Activated naive CD4-positive, alpha-beta T cell treated with anti-CD3 and anti-CD28 coated beads, Interleukin-2, amount 50 U/mL, for 24 hours (primary cell): ENCODE results near the gene BAG5.

Source experiments
- H3K27ac Mint-ChIP-seq: one replicate; pipeline ENCODE4 v1.8.0; 2021; ENCODE audit warnings: mild to moderate bottlenecking, mixed read lengths
- H3K27me3 Mint-ChIP-seq: one replicate; pipeline ENCODE4 v1.8.0; 2021; ENCODE audit warnings: mixed read lengths
- H3K36me3 Mint-ChIP-seq: one replicate; pipeline ENCODE4 v1.8.0; 2021; ENCODE audit warnings: mixed read lengths
- H3K4me1 Mint-ChIP-seq: one replicate; pipeline ENCODE4 v1.8.0; 2021; ENCODE audit warnings: mixed read lengths
- H3K4me3 Mint-ChIP-seq: one replicate; pipeline ENCODE4 v1.8.0; 2021; ENCODE audit warnings: mild to moderate bottlenecking, mixed read lengths
- H3K9me3 Mint-ChIP-seq: one replicate; pipeline ENCODE4 v1.8.0; 2021; ENCODE audit warnings: mixed read lengths

The BAG5 gene

DNA sequence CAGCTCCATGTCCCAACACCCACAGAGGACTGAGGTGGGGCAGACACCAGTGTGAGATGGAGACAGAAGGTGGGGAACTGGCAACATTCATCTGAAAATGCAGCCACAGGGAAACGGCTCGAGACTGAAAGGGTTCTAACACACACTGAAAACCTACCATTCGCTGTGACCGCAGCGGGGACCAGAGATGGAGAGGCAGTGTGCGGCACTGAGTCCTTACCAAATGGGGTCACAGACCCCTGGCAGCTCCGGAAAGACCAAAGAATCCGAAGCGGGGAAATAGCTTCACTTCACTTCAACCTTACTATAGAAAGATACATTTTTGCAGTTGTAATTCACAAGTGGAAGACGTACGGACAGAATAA lies 9.6 kb downstream of the BAG5 start:
- peaks cover 1% of the 10 kb centered on the region for H3K36me3 Mint-ChIP-seq
- H3K9me3 Mint-ChIP-seq: no peaks in the 10 kb centered on the region
- no peak overlapping the region for H3K27ac Mint-ChIP-seq
- H3K27me3 Mint-ChIP-seq: no peaks in the 10 kb centered on the region
- peaks cover 22% of the 10 kb centered on the region for H3K4me1 Mint-ChIP-seq
- no peak overlapping the region for H3K4me3 Mint-ChIP-seq

- Mint-ChIP-seq H3K27ac (no peak overlapping the region), H3K27me3 (no peaks in the 10 kb centered on the region), H3K9me3 (no peaks in the 10 kb centered on the region), H3K36me3 (peaks cover 1% of the 10 kb centered on the region), H3K4me3 (no peak overlapping the region), H3K4me1 (peaks cover 17% of the 10 kb centered on the region)
Measured at GRCh38 chr14:103552011-103552845, 10.2 kb downstream of the BAG5 start.

- no peaks in the 10 kb centered on the region for H3K9me3 Mint-ChIP-seq
- H3K4me1 Mint-ChIP-seq: peaks cover 9% of the 10 kb centered on the region
- no peaks in the 10 kb centered on the region for H3K27me3 Mint-ChIP-seq
- H3K4me3 Mint-ChIP-seq: no peak overlapping the region
- H3K36me3 Mint-ChIP-seq: peaks cover 1% of the 10 kb centered on the region
- no peak overlapping the region for H3K27ac Mint-ChIP-seq
Measured at GRCh38 chr14:103551338-103551762, 11.1 kb downstream of the BAG5 start.

DNA sequence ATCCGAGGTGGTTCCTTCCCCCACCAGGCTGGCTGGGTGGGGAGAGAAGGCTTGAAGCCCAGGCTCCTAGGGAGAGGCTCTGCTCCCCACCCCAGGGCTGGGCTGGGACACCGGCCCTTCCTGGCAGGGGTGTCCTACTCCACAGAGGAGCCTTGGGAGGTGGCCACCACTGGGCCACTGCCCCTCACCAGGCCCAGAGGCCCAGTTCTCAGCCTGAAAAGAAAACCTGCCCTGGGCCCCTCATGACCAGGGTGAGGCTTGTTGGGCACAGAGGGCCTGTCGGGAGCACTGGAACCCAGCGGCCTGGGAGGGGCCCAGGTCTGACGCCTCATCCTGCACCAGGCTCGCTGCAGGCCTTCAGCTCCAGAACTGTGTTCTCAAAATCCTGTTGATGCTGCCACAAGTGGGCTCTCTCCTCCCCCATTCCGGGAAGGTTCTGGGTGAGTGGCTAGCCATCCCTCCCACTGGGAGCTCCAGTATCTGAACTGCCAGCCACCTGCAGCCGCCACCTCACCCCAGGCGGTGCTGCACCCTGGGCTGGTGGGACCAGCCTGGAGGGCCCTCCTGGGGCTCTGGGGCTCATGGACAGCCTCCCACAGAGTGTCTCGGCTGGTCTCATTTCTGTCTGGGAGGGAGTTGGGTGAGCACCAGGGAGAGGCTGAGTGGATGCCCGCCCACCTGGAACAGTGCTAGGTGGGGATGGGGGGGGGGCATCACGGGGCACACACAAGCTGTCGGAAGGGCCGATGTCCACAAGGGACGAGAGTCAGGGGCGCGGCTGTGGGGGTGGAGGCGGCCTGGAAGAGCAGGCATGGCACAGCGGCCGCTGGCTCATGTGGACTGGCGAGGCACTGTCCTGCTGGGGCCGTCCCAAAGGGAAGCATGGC lies 11.8 kb downstream of the BAG5 start:
- H3K27ac Mint-ChIP-seq: no peak overlapping the region

GRCh38 chr14:103549361-103550311 lies 12.8 kb downstream of the BAG5 start:
- Mint-ChIP-seq H3K9me3 (no peaks in the 10 kb centered on the region), H3K4me3 (no peak overlapping the region), H3K36me3 (no peaks in the 10 kb centered on the region), H3K27ac (no peak overlapping the region), H3K4me1 (peaks cover under 1% of the 10 kb centered on the region), H3K27me3 (no peaks in the 10 kb centered on the region)

More for the DNA sequence above, 11.8 kb downstream of the BAG5 start:
- no peak overlapping the region for H3K4me3 Mint-ChIP-seq
- H3K27me3 Mint-ChIP-seq: no peaks in the 10 kb centered on the region
- no peaks in the 10 kb centered on the region for H3K9me3 Mint-ChIP-seq
- peaks cover 1% of the 10 kb centered on the region for H3K36me3 Mint-ChIP-seq
- H3K4me1 Mint-ChIP-seq: peaks cover 9% of the 10 kb centered on the region

- H3K36me3 Mint-ChIP-seq: no peaks in the 10 kb centered on the region
- no peak overlapping the region for H3K27ac Mint-ChIP-seq
- no peaks in the 10 kb centered on the region for H3K4me1 Mint-ChIP-seq
- H3K27me3 Mint-ChIP-seq: no peaks in the 10 kb centered on the region
- no peak overlapping the region for H3K4me3 Mint-ChIP-seq
- H3K9me3 Mint-ChIP-seq: no peaks in the 10 kb centered on the region
Measured at GRCh38 chr14:103548463-103549351, 13.8 kb downstream of the BAG5 start.

DNA sequence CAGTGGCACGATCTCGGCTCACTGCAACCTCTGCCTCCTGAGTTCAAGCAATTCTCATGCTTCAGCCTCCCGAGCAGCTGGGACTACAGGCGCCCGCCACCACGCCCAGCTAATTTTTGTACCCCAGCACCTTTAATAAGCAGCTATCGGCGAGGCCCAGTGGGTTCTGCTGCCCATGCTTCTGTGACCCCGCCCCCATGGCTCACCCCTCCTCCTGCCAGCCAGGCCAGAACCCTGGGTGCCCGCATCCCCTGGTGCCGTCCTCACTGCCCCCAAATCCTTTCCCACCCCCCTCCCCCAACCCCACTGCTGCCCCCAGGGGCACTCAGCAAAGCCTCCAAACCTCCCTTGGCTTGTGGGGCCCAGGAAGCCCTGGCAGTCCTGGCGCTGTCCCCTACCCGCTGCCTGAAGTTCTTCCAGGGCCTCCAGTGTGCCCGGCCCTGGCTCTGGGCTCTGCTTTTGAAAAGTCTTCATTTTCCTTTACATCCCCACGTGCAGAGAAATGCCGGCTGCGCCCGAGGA lies 14.5 kb downstream of the BAG5 start:
- no peak overlapping the region for H3K27ac Mint-ChIP-seq

DNA sequence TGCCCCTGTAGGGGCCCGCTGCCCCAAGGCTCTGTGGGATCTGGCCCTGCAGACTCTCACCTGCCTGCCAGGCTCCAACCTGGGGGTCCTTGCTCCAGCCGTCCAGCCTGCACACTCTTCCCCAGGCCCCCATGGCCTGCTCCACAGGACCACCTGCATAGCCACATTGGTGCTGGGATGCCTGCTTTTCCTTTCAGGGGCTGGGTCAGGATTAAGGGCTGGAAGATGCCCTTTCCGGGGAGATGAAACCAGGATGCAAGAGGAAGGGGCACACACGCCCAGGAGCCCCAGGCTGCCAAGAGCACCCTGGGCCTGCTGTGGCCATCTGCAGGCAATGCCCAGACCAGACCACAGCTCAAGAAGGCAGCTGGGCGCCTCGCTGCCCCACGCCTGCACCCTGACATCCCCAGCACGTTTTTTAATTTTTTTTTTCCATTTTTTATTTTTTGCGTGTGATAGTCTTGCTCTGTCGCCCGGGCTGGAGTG lies 15.0 kb downstream of the BAG5 start:
- no peaks in the 10 kb centered on the region for H3K9me3 Mint-ChIP-seq
- no peaks in the 10 kb centered on the region for H3K4me1 Mint-ChIP-seq
- H3K27me3 Mint-ChIP-seq: no peaks in the 10 kb centered on the region
- no peak overlapping the region for H3K27ac Mint-ChIP-seq
- H3K36me3 Mint-ChIP-seq: no peaks in the 10 kb centered on the region
- no peak overlapping the region for H3K4me3 Mint-ChIP-seq

More for the DNA sequence above, 14.5 kb downstream of the BAG5 start:
- Mint-ChIP-seq H3K4me3 (no peak overlapping the region), H3K9me3 (no peaks in the 10 kb centered on the region), H3K36me3 (no peaks in the 10 kb centered on the region), H3K27me3 (no peaks in the 10 kb centered on the region), H3K4me1 (no peaks in the 10 kb centered on the region)

DNA sequence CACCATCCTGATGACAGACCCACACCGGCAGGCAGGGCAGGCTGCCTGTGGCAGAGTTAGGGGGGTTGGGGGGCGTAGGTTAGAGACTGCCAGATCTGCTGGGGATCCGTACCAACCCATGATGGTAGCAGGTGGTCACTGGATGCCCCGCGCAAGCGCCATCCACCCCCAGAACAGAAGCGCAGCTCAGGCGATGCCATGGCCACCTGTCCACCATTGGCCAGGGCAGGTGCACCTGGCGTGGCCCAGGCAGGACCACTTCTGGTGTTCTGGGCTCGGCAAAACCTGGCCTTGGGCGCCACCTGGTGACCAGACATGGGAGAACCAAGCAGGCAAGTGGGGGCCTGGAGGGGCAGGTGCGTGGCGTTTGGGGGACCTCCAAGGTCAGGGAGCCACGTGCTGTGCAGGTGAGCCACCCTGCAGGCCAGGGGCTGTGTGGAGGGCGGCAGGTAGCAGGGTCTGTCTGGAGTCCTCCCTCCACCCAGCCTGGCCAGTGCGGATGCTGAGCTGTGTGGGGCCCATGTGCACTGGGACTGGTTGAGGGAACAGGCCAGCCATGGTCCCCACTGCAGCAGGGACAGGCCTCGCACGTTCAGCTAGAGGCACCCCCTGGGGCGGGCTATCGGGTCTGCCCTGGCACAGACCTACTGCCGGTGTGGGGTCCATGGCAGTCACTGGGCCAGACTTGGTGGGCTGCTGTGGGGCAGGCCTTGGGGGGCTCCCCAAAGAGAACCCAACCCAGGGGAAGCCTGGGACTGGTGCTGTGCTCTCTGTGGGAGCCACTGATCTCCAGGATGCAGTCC lies 15.6 kb downstream of the BAG5 start:
- Mint-ChIP-seq H3K27ac (no peak overlapping the region), H3K4me3 (no peak overlapping the region)

GRCh38 chr14:103545915-103546651 lies 16.4 kb downstream of the BAG5 start:
- Mint-ChIP-seq H3K4me3 (no peak overlapping the region), H3K27me3 (no peaks in the 10 kb centered on the region), H3K4me1 (no peaks in the 10 kb centered on the region), H3K9me3 (no peaks in the 10 kb centered on the region), H3K36me3 (no peaks in the 10 kb centered on the region), H3K27ac (no peak overlapping the region)

More for the DNA sequence above, 15.6 kb downstream of the BAG5 start:
- no peaks in the 10 kb centered on the region for H3K36me3 Mint-ChIP-seq
- H3K9me3 Mint-ChIP-seq: no peaks in the 10 kb centered on the region
- H3K27me3 Mint-ChIP-seq: no peaks in the 10 kb centered on the region
- H3K4me1 Mint-ChIP-seq: no peaks in the 10 kb centered on the region

GRCh38 chr14:103545219-103545914 lies 17.1 kb downstream of the BAG5 start:
- Mint-ChIP-seq H3K4me3 (no peak overlapping the region), H3K9me3 (no peaks in the 10 kb centered on the region), H3K27ac (no peak overlapping the region), H3K4me1 (no peaks in the 10 kb centered on the region), H3K27me3 (no peaks in the 10 kb centered on the region), H3K36me3 (no peaks in the 10 kb centered on the region)

- H3K4me3 Mint-ChIP-seq: no peak overlapping the region
- H3K9me3 Mint-ChIP-seq: no peaks in the 10 kb centered on the region
- H3K27me3 Mint-ChIP-seq: no peaks in the 10 kb centered on the region
- no peaks in the 10 kb centered on the region for H3K4me1 Mint-ChIP-seq
- no peak overlapping the region for H3K27ac Mint-ChIP-seq
- no peaks in the 10 kb centered on the region for H3K36me3 Mint-ChIP-seq
Measured at GRCh38 chr14:103544388-103545218, 17.9 kb downstream of the BAG5 start.
